ENCODE measurements around the gene DOK6.

GRCh38 chr18:69365658-69366057 lies 35.0 kb upstream of the DOK6 start:
- TF ChIP-seq CTCF (conservative IDR thresholded peaks at IDR 0.05; ENCODE audit: low read length) (no peak), EZH2phosphoT487 (IDR thresholded peaks at IDR 0.05; ENCODE audit: borderline replicate concordance, low read depth, low read length) (no peak)
